ENCODE measurements around the gene PYGO2.

PYGO2 gene

DNA sequence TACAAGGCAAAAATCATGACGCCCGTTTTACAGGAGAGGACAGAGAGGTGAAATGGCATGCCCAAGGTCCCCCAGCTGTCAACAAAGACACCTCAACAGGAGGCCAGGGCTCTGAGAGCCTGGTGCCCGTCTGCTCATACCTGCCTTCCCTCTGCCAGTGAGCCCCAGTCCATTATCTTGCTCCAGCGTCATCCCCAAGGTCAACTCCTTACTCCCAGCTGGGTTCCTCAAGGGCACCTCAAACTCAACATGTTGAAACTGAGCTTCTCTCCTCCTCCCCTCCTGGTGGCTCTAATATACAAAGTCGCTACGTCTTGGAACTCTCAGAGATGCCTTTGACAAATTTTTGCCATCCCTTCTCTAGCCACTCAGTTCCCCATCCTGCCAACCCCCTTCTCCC is 8.9 kb downstream of the PYGO2 start:
- no peak for TF ChIP-seq CTCF (IDR thresholded peaks at IDR 0.05; ENCODE audit: low read depth, low read length)
- no peak overlapping the region for H3K4me3 ChIP-seq (ENCODE audit: low read depth, low read length)

GRCh38 chr1:154951901-154952657 is 9.5 kb downstream of the PYGO2 start:
- no peak for TF ChIP-seq CTCF (IDR thresholded peaks at IDR 0.05; ENCODE audit: low read depth, low read length)
- no peak overlapping the region for H3K4me3 ChIP-seq (ENCODE audit: low read depth, low read length)

DNA sequence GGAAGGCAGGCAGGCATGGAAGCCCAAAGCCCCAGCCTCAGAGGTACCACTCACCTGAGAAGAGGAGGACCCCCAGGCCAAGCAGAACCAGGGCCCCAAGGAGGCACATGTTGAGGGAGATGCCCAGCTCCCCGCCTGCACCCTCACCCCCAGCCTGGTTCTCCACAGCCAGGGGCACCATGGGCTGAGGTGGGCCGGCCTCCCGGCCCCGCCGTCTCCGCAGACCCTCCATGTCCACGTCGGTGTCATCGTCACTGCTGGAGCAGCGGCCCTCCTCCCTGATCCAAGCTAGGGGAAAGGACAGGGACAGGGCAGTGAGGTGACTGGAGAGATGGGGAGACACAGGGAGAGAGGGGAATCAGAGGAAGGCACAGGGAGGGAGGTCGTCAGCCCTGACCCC is 13.5 kb downstream of the PYGO2 start:
- TF ChIP-seq CTCF (IDR thresholded peaks at IDR 0.05; ENCODE audit: low read depth, low read length) = no peak
- no peak overlapping the region for H3K4me3 ChIP-seq (ENCODE audit: low read depth, low read length)

GRCh38 chr1:154945962-154946850 is 15.4 kb downstream of the PYGO2 start:
- TF ChIP-seq CTCF (IDR thresholded peaks at IDR 0.05; ENCODE audit: low read depth, low read length) = no peak
- H3K4me3 ChIP-seq (ENCODE audit: low read depth, low read length) = no peak overlapping the region

DNA sequence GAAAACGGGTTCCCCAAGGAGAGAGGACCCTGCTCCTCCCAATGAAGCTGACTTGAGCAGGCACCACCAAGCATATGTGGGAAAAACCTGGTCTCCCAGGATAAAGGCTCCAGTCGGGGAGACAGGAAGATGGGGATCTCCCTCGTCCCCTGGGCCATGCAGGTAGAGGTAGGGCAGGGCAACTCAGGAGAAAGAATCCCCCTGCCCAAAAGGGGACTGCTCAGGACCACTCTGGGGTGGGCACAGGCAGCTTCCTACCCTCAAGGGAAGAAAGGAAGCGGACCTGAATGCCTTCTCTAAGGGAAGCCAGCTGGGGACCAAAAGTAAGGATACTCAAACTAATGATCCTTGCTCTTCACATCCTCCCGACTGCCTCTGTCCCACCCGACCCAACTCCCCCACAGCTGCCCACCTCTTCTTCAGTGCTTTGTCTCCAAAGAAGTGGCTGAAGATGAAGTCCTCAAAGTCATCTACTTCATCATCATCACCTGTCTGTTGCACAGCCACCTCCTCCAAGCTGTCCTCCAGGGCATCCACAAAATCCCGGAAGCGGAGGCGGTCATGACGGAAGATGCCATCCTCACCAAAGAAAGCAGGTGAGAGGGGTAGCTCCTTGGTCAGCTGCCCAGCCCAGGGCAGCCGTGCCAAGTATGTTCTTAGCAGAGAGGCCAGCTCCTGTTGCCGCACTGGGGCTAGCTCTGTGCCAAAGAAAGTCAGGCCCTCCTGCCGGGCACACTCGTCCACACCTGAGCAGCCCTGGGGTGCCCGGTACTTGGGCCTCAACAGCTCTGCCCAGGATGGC is 16.2 kb downstream of the PYGO2 start:
- H3K4me3 ChIP-seq (ENCODE audit: low read depth, low read length) = no peak overlapping the region
- no peak for TF ChIP-seq CTCF (IDR thresholded peaks at IDR 0.05; ENCODE audit: low read depth, low read length)

- TF ChIP-seq CTCF (IDR thresholded peaks at IDR 0.05; ENCODE audit: low read depth, low read length) = no peak
- no peak overlapping the region for H3K4me3 ChIP-seq (ENCODE audit: low read depth, low read length)
Measured at GRCh38 chr1:154944401-154945159, 17.0 kb downstream of the PYGO2 start.

Measured in WI38 (cell line).